ENCODE measurements around the gene RABGAP1L.
"Not testable (repeated sequence)": the region's sequence is repeated elsewhere in the genome, so short reads cannot be mapped to it uniquely, and the experiment has no call there.

DNA sequence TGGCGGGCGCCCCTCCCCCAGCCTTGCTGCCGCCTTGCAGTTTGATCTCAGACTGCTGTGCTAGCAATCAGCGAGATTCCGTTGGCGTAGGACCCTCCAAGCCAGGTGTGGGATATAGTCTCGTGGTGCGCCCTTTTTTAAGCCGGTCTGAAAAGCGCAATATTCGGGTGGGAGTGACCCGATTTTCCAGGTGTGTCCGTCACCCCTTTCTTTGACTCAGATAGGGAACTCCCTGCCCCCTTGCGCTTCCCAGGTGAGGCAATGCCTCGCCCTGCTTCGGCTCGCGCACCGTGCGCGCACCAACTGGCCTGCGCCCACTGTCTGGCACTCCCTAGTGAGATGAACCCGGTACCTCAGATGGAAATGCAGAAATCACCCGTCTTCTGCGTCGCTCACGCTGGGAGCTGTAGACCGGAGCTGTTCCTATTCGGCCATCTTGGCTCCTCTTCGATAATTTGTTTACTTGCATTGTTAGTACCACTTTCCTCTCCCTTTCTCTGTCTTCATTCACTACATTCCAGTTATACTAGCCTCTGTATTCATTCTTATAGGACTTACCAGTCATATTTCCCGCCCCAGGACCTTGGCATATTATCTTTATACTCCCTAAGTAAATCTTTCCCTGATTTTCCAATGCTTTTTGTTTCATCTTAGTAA lies 79.7 kb downstream of the RABGAP1L start:
- TF ChIP-seq POLR2A (IDR thresholded peaks at IDR 0.05) = not testable (repeated sequence)
- TF ChIP-seq, protein P1, sequence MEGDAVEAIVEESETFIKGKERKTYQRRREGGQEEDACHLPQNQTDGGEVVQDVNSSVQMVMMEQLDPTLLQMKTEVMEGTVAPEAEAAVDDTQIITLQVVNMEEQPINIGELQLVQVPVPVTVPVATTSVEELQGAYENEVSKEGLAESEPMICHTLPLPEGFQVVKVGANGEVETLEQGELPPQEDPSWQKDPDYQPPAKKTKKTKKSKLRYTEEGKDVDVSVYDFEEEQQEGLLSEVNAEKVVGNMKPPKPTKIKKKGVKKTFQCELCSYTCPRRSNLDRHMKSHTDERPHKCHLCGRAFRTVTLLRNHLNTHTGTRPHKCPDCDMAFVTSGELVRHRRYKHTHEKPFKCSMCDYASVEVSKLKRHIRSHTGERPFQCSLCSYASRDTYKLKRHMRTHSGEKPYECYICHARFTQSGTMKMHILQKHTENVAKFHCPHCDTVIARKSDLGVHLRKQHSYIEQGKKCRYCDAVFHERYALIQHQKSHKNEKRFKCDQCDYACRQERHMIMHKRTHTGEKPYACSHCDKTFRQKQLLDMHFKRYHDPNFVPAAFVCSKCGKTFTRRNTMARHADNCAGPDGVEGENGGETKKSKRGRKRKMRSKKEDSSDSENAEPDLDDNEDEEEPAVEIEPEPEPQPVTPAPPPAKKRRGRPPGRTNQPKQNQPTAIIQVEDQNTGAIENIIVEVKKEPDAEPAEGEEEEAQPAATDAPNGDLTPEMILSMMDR (IDR thresholded peaks at IDR 0.05) = not testable (repeated sequence)

All from body of pancreas (tissue), 4 donors.